ENCODE data around the gene TDP1.

DNA sequence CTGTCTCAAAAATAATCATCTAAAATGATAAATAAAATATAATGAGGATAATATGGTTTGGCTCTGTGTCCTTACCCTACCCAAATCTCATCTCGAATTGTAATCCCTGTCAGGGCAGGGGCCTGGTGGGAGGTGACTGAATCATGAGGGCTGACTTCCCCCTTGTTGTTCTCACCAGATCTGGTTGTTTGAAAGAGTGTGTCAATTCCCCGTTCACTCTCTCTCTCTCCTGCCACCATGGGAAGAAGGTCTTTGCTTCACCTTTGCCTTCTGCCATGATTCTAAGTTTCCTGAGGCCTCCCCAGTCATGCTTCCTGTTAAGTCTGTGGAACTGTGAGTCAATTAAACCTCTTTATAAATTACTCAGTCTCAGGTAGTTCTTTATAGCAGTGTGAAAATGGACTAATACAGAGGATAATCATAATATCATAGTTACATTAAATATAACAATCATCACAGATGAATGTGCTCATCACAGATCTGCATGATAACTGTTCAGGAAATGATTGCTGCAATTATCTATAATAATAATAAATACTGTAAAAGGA lies 13.8 kb upstream of the TDP1 start:
- TF ChIP-seq POLR2AphosphoS5 (IDR thresholded peaks at IDR 0.05) (no peak), POLR2A (IDR thresholded peaks at IDR 0.05) (no peak), EP300 (IDR thresholded peaks at IDR 0.05) (no peak)
- TF ChIP-seq, protein P1, sequence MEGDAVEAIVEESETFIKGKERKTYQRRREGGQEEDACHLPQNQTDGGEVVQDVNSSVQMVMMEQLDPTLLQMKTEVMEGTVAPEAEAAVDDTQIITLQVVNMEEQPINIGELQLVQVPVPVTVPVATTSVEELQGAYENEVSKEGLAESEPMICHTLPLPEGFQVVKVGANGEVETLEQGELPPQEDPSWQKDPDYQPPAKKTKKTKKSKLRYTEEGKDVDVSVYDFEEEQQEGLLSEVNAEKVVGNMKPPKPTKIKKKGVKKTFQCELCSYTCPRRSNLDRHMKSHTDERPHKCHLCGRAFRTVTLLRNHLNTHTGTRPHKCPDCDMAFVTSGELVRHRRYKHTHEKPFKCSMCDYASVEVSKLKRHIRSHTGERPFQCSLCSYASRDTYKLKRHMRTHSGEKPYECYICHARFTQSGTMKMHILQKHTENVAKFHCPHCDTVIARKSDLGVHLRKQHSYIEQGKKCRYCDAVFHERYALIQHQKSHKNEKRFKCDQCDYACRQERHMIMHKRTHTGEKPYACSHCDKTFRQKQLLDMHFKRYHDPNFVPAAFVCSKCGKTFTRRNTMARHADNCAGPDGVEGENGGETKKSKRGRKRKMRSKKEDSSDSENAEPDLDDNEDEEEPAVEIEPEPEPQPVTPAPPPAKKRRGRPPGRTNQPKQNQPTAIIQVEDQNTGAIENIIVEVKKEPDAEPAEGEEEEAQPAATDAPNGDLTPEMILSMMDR (IDR thresholded peaks at IDR 0.05), result no peak
